GM13977 (cell line): ENCODE measurements around the gene ALG13.

Experiments used
- DNase-seq: peaks from one replicate; pipeline ENCODE4 v3.0.0; 2012; ENCODE audit warnings: low spot score
- CTCF ChIP-seq: IDR thresholded peaks from 2 replicates; pipeline ENCODE4 v1.5.1; 2012; ENCODE audit warnings: mild to moderate bottlenecking, control low read depth; ENCODE audit not compliant: insufficient read depth; ENCODE audit errors: extremely low read depth, missing control alignments
- in situ Hi-C: fragments of 300-500 bp; cut with MboI; formaldehyde crosslinking; loops from one replicate; pipeline ENCODE4 v1.12.0; 2022; ENCODE audit warnings: low sequenced_read_pairs, low pct_unique_long_range_greater_than_20kb, mixed read lengths, inconsistent platforms; ENCODE audit not compliant: unreplicated experiment

Gene ALG13

GRCh38 chrX:111649638-111650037, 31.3 kb upstream of the ALG13 start:
- no peak for DNase-seq
- no peak for TF ChIP-seq CTCF
- in situ Hi-C loops: no loop called here

- in situ Hi-C loops: no loop called here
- DNase-seq: no peak
- no peak for TF ChIP-seq CTCF
These were observed 30.1 kb upstream of the ALG13 start for GRCh38 chrX:111650845-111651244.

- in situ Hi-C loops: no loop called here
- no peak for TF ChIP-seq CTCF
- DNase-seq: no peak
These were observed 28.3 kb upstream of the ALG13 start for GRCh38 chrX:111652719-111653118.

GRCh38 chrX:111661241-111661640, 19.7 kb upstream of the ALG13 start:
- in situ Hi-C loops: no loop called here
- no peak for DNase-seq
- no peak for TF ChIP-seq CTCF

GRCh38 chrX:111662292-111662691, 18.7 kb upstream of the ALG13 start:
- no peak for DNase-seq
- in situ Hi-C loops: no loop called here

GRCh38 chrX:111671668-111672067, 9.3 kb upstream of the ALG13 start:
- in situ Hi-C loops: no loop called here
- DNase-seq: no peak
- no peak for TF ChIP-seq CTCF

More at GRCh38 chrX:111662292-111662691, 18.7 kb upstream of the ALG13 start:
- TF ChIP-seq CTCF: no peak

GRCh38 chrX:111687305-111687704, 6.3 kb downstream of the ALG13 start:
- no peak for DNase-seq
- no peak for TF ChIP-seq CTCF
- in situ Hi-C loops: no loop called here
